Hepatocyte (in vitro differentiated cells): ENCODE measurements around the gene LSM7.

Experiments
- CTCF ChIP-seq: fragments of 200-600 bp; sonication (generic); IDR thresholded peaks from 2 replicates; pipeline ENCODE4 v1.5.1; 2016; ENCODE audit warnings: antibody characterized with exemption, mild to moderate bottlenecking; ENCODE audit not compliant: poor library complexity
- EZH2 ChIP-seq: fragments of 200-600 bp; sonication (generic); IDR thresholded peaks from 2 replicates; pipeline ENCODE4 v1.6.1; 2016; ENCODE audit warnings: antibody characterized with exemption, mild to moderate bottlenecking, borderline replicate concordance

GRCh38 chr19:2307518-2308012 is 20.8 kb downstream of the LSM7 start:
- TF ChIP-seq EZH2 (no peak), CTCF (no peak)
